ENCODE data around the gene NHLH1. TPM values are rescaled to one million over a fixed set of nuclear protein-coding genes. Genes with fewer than 3 reads are reported as not detected.

The NHLH1 gene
- total and polyA plus RNA-seq, 3 experiments from 2014 or later, result 0.38 to 0.48 TPM; not detected in 1

DNA sequence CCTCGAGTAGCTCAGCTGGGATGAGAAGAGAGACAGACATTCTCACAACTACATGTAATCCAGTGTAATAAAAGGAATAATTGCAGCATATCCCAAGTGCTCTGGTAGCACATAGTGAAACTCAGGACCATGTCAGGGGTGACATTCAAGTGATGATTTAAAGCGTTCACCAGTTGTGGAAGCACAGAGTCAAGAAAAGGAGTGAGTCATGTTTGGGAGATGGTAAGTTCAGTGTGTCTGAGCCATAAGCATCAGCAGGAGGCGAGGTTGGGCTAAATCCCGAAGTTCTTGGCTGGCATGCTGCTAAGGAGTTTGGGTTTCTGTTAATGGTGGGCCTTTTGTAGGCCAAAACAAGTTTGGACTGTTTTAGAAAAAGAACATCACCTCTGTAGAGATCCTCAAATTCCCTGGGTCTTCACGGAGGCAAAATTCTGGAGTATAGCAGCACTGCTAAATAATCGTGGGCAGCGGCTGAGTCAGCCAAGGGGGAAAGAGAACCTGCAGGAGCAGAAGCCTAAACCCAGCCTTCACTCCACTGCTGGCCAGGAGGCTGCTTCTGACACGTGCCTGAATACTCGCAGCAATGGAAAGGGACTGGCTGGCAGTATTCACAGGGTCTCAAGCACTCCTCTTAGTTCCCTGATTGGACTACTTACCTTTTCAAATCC lies 7.2 kb upstream of the NHLH1 start:
- POLR2A ChIA-PET, result no interaction called here

DNA sequence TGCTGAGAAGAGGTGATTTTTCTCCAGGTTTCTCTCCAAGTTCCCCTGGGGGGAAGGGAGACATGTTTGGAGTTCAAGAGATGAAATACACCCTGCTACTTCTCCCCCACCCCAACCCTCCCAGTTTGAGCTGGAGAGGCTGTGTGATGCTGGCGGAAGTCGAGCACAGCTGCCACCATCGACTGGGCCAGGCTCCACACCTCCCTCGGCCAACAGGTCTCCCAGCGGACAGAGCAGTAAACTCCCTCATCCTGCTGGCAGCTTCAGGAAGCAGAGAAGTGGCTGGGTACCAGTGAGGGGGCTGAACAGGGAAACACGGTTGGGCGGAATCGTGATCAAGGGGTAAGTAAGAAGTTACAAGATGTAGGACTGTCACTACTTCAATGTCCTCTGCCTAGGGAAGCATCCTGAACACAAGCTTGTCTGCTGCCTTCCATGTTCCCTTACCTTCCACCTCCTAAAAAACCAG lies 6.6 kb upstream of the NHLH1 start:
- no peaks in the 10 kb centered on the region for H3K27me3 Mint-ChIP-seq
- no peak overlapping the region for H3K4me3 Mint-ChIP-seq
- no peaks in the 10 kb centered on the region for H3K4me1 ChIP-seq (ENCODE audit: insufficient read depth, low read length)
- H3K36me3 Mint-ChIP-seq, result peaks cover 3 to 51% (median 18%) of the 10 kb centered on the region in 3 donors
- POLR2A ChIA-PET, result no interaction called here
- H3K27me3 ChIP-seq (ENCODE audit: insufficient read depth, low read length, poor library complexity, severe bottlenecking), result no peaks in the 10 kb centered on the region
- DNase-seq, result no peak
- peak overlapping the region in 1 of 8 donors; percentile 9 for H3K27ac Mint-ChIP-seq
- H3K36me3 ChIP-seq (ENCODE audit: insufficient read depth, low read length), result peaks cover 17% of the 10 kb centered on the region
- H3K9me3 Mint-ChIP-seq, result no peaks in the 10 kb centered on the region
- H3K9me3 ChIP-seq (ENCODE audit: low read length), result no peaks in the 10 kb centered on the region
- no peak overlapping the region for H3K4me3 ChIP-seq (ENCODE audit: low read length)
- no peak overlapping the region for H3K27ac ChIP-seq (ENCODE audit: low read depth, low read length)
- CTCF ChIA-PET, result no interaction called here
- peaks cover 0 to 6% (median 0%) of the 10 kb centered on the region in 3 donors for H3K4me1 Mint-ChIP-seq

More for the DNA sequence above, 7.2 kb upstream of the NHLH1 start:
- peaks cover 0 to 6% (median 0%) of the 10 kb centered on the region in 3 donors for H3K4me1 Mint-ChIP-seq
- DNase-seq, result no peak
- H3K27me3 Mint-ChIP-seq, result no peaks in the 10 kb centered on the region
- Histone ChIP-seq H3K4me1 (ENCODE audit: insufficient read depth, low read length) (no peaks in the 10 kb centered on the region), H3K27me3 (ENCODE audit: insufficient read depth, low read length, poor library complexity, severe bottlenecking) (no peaks in the 10 kb centered on the region), H3K9me3 (ENCODE audit: low read length) (no peaks in the 10 kb centered on the region), H3K27ac (ENCODE audit: low read depth, low read length) (no peak overlapping the region), H3K4me3 (ENCODE audit: low read length) (no peak overlapping the region), H3K36me3 (ENCODE audit: insufficient read depth, low read length) (peaks cover 22% of the 10 kb centered on the region)
- CTCF ChIA-PET, result no interaction called here
- no peaks in the 10 kb centered on the region for H3K9me3 Mint-ChIP-seq
- no peak overlapping the region for H3K4me3 Mint-ChIP-seq
- H3K27ac Mint-ChIP-seq, result no peak overlapping the region
- peaks cover 3 to 57% (median 20%) of the 10 kb centered on the region in 3 donors for H3K36me3 Mint-ChIP-seq

DNA sequence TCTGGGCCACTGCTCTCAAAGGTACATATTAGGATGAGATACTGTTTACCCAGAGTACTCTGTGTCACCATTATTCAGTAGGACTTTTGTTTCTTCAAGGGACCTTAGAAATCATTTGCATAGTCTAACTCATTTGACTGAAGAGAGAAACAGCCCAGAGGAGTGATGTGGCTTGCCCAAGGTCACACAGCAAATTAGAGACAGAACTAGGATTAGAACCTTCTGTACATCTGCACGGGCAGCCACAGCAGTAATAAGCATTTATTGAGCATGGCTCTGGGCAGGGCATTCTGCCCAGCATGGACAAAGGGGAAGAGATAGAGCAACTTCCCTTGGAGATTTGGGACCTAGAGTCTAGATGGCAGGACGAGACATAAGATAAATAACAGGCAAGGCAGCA lies 5.7 kb upstream of the NHLH1 start:
- no peak overlapping the region for H3K4me3 ChIP-seq (ENCODE audit: low read length)
- Mint-ChIP-seq H3K9me3 (no peaks in the 10 kb centered on the region), H3K36me3 (peaks cover 3 to 42% (median 14%) of the 10 kb centered on the region in 3 donors), H3K27me3 (no peaks in the 10 kb centered on the region), H3K4me1 (peaks cover 0 to 6% (median 0%) of the 10 kb centered on the region in 3 donors), H3K27ac (peak overlapping the region in 3 of 8 donors; percentile 22 to 82 (median 36)), H3K4me3 (no peak overlapping the region)
- no peaks in the 10 kb centered on the region for H3K9me3 ChIP-seq (ENCODE audit: low read length)
- ChIA-PET POLR2A (no interaction called here), CTCF (no interaction called here)
- peaks cover 7% of the 10 kb centered on the region for H3K36me3 ChIP-seq (ENCODE audit: insufficient read depth, low read length)
- no peaks in the 10 kb centered on the region for H3K27me3 ChIP-seq (ENCODE audit: insufficient read depth, low read length, poor library complexity, severe bottlenecking)
- DNase-seq, result no peak
- H3K4me1 ChIP-seq (ENCODE audit: insufficient read depth, low read length), result no peaks in the 10 kb centered on the region
- no peak overlapping the region for H3K27ac ChIP-seq (ENCODE audit: low read depth, low read length)

DNA sequence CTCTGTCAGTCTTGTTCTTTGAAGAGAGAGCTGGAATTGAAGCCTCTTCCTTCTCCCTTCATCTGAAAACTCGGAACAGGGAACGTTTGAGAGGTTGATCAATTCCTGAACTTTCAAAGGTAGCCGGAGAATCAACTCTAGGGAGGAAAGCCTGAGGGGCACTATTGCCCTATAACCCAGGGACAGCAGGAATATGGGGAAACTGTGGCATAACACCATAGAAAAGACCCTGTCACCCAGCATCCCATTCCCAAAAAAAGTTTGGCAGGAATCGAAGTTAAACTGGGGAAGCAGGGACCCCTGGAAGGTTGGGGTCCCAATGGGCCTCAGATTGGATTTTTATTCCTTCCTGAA lies 5.1 kb upstream of the NHLH1 start:
- H3K4me3 ChIP-seq (ENCODE audit: low read length), result no peak overlapping the region
- peak overlapping the region in 1 of 8 donors; percentile 40 for H3K27ac Mint-ChIP-seq
- no peak overlapping the region for H3K4me3 Mint-ChIP-seq
- H3K27me3 Mint-ChIP-seq, result no peaks in the 10 kb centered on the region
- H3K4me1 Mint-ChIP-seq, result peaks cover 0 to 6% (median 0%) of the 10 kb centered on the region in 3 donors
- CTCF ChIA-PET, result interaction anchor here (1.7 kb wide), 1 partner anchor 11 kb away, joined by 4 read pairs; no protein-coding TSS in a partner anchor
- peak overlapping the region; percentile 21 for H3K27ac ChIP-seq (ENCODE audit: low read depth, low read length)
- H3K9me3 Mint-ChIP-seq, result no peaks in the 10 kb centered on the region
- H3K36me3 ChIP-seq (ENCODE audit: insufficient read depth, low read length), result peaks cover 1% of the 10 kb centered on the region
- H3K36me3 Mint-ChIP-seq, result peaks cover 3 to 36% (median 11%) of the 10 kb centered on the region in 3 donors
- H3K27me3 ChIP-seq (ENCODE audit: insufficient read depth, low read length, poor library complexity, severe bottlenecking), result no peaks in the 10 kb centered on the region
- no peaks in the 10 kb centered on the region for H3K4me1 ChIP-seq (ENCODE audit: insufficient read depth, low read length)
- no peak for DNase-seq
- POLR2A ChIA-PET, result no interaction called here
- no peaks in the 10 kb centered on the region for H3K9me3 ChIP-seq (ENCODE audit: low read length)

DNA sequence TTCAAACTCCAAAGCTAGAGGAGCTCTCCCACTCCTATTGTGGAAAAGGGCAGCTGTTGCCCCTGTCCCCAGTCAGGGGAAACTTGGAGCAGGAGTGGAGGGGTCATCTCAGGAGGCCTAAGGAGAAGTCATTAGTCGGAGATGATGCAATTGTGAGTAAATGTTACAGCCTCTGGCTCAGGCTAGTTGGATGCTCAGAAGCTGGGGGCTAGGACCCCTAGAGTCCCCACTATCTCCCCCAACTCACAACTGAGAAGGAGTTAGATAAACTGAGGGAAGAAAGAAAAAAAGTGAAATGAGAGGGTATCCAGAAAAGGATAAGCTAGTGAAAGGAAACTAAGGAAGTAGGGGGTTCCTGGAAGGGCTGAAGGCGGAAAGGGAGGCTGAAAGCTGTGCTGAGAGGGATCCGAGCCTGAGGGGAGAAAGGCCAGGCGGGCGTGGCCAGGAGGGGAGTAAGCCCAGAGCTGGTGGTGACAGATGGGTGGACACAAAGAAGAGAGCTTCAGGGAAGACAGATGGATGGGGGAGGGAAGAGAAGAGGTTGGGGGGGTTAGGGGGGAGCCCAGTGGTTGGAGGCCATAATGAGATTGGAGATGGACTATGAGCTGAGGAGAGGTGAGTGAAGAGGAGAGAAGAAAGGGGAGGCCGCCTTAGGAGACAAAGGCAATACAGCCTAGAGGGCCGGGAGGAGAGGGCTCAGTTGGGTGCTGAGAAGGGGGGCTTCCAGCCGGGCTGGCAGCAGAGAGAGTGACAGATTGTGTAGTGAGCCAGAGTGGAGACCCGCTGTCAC lies 4.5 kb upstream of the NHLH1 start:
- no peak for DNase-seq
- H3K27ac ChIP-seq (ENCODE audit: low read depth, low read length), result peak overlapping the region; percentile 21
- H3K4me1 ChIP-seq (ENCODE audit: insufficient read depth, low read length), result no peaks in the 10 kb centered on the region
- Mint-ChIP-seq H3K27ac (peak overlapping the region in 4 of 8 donors; percentile 5 to 70 (median 45)), H3K4me1 (peaks cover 0 to 6% (median 0%) of the 10 kb centered on the region in 3 donors), H3K27me3 (no peaks in the 10 kb centered on the region), H3K9me3 (no peaks in the 10 kb centered on the region), H3K36me3 (peaks cover 0 to 31% (median 11%) of the 10 kb centered on the region in 3 donors), H3K4me3 (no peak overlapping the region)
- ChIA-PET CTCF (interaction anchor here (0.9 to 1.7 kb wide), 2 partner anchors 11 to 71 kb away, joined by 3 to 4 read pairs; no protein-coding TSS in a partner anchor), POLR2A (no interaction called here)
- no peaks in the 10 kb centered on the region for H3K36me3 ChIP-seq (ENCODE audit: insufficient read depth, low read length)
- H3K9me3 ChIP-seq (ENCODE audit: low read length), result no peaks in the 10 kb centered on the region
- no peaks in the 10 kb centered on the region for H3K27me3 ChIP-seq (ENCODE audit: insufficient read depth, low read length, poor library complexity, severe bottlenecking)
- H3K4me3 ChIP-seq (ENCODE audit: low read length), result no peak overlapping the region

DNA sequence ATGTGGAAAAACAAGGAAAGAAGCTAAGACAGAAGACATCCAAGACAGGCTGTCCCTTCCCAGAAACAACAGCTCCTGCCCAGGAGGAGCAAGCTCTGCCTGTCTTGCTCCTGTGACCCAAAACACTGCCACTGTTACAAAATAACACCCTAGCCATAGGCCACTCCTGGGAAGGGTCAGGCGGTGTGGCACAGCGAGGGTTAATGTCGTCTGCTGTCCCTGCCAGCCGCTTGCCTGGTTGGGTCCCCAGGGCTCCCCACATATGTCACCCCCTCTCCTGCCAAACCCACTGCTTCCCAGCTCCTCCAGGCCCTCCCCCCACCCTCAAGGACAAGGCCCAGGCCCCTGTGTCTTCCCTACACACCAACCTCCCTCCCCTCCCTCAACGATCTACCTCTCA lies 3.9 kb upstream of the NHLH1 start:
- Histone ChIP-seq H3K4me3 (ENCODE audit: low read length) (no peak overlapping the region), H3K27me3 (ENCODE audit: insufficient read depth, low read length, poor library complexity, severe bottlenecking) (no peaks in the 10 kb centered on the region), H3K4me1 (ENCODE audit: insufficient read depth, low read length) (no peaks in the 10 kb centered on the region), H3K9me3 (ENCODE audit: low read length) (no peaks in the 10 kb centered on the region), H3K36me3 (ENCODE audit: insufficient read depth, low read length) (no peaks in the 10 kb centered on the region), H3K27ac (ENCODE audit: low read depth, low read length) (peak overlapping the region; percentile 21)
- no peak for DNase-seq
- CTCF ChIA-PET, result interaction anchor here (0.9 to 4.0 kb wide), 3 partner anchors 12 to 72 kb away, joined by 3 to 11 read pairs (median 4); no protein-coding TSS in a partner anchor
- Mint-ChIP-seq H3K27ac (peak overlapping the region in 6 of 8 donors; percentile 5 to 91 (median 54)), H3K4me3 (no peak overlapping the region), H3K36me3 (peaks cover 0 to 26% (median 10%) of the 10 kb centered on the region in 3 donors), H3K4me1 (peaks cover 0 to 6% (median 0%) of the 10 kb centered on the region in 3 donors), H3K9me3 (no peaks in the 10 kb centered on the region), H3K27me3 (no peaks in the 10 kb centered on the region)
- POLR2A ChIA-PET, result no interaction called here

DNA sequence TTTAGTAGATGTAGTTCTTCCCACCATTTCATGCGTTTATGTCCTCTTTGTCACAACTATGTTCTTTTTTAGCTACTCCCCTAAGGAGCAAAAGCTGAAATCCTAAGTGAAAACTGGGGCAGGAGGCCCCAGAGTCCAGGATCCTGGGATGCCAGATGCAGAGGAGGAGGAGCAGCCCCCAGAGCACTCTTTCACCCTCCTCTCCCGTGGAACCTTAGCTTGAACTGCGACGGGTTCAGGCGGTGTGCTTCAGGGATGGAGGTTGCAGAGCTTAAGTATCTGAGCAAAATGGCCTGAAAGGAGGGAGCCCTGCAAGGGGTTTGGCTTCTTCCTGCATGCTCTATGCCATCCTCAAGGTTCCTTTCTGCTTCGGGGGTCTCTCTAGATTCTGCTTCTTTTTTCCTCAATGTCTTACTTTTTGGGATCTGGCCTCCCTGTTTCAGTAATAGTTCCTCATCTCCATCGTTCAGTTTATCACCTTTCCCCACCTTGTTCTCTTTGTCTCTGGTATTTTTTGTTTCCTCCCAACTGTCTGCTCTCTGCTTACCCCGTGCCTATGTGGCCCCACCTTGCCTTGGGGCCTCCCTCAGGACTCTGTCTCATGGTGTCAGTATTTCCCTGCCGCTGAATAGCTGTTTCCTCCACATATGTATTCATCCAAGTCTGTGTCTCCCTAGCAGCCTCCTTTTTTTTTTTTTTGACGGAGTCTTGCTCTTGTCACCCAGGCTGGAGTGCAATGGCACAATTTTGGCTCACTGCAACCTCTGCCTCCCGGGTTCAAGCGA lies 2.7 kb upstream of the NHLH1 start:
- H3K4me3 ChIP-seq (ENCODE audit: low read length), result no peak overlapping the region
- no peak for DNase-seq
- no peaks in the 10 kb centered on the region for H3K4me1 ChIP-seq (ENCODE audit: insufficient read depth, low read length)
- no peaks in the 10 kb centered on the region for H3K36me3 ChIP-seq (ENCODE audit: insufficient read depth, low read length)
- H3K27ac ChIP-seq (ENCODE audit: low read depth, low read length), result no peak overlapping the region
- Mint-ChIP-seq H3K9me3 (no peaks in the 10 kb centered on the region), H3K4me3 (no peak overlapping the region), H3K27me3 (peaks cover 0 to 3% of the 10 kb centered on the region in 2 donors), H3K36me3 (peaks cover 0 to 16% (median 4%) of the 10 kb centered on the region in 3 donors), H3K4me1 (peaks cover 0 to 6% (median 0%) of the 10 kb centered on the region in 3 donors), H3K27ac (peak overlapping the region in 6 of 8 donors; percentile 17 to 83 (median 48))
- no peaks in the 10 kb centered on the region for H3K9me3 ChIP-seq (ENCODE audit: low read length)
- ChIA-PET POLR2A (no interaction called here), CTCF (interaction anchor here (4.0 kb wide), 1 partner anchor 13 kb away, joined by 11 read pairs; no protein-coding TSS in a partner anchor)
- no peaks in the 10 kb centered on the region for H3K27me3 ChIP-seq (ENCODE audit: insufficient read depth, low read length, poor library complexity, severe bottlenecking)

Data from CD8-positive, alpha-beta memory T cell (primary cell).